Fibroblast of mammary gland (primary cell): ENCODE measurements around the gene SERGEF.

Experiments used
- DNase-seq: peaks from one replicate; pipeline ENCODE4 v3.0.0-alpha.2; 2010; ENCODE audit warnings: low read depth
- H3K4me3 ChIP-seq: 2 replicates; pipeline ENCODE4 v1.5.1; 2011; ENCODE audit warnings: low read depth, mild to moderate bottlenecking, low read length, moderate library complexity; ENCODE audit not compliant: control insufficient read depth
- TF ChIP-seq, protein P1 (sequence below): conservative IDR thresholded peaks from 2 replicates; pipeline ENCODE4 v1.5.1; 2011; ENCODE audit warnings: low read depth, low read length, inconsistent platforms; ENCODE audit not compliant: control insufficient read depth, insufficient read depth

SERGEF gene

GRCh38 chr11:17767914-17768313 lies 244.9 kb downstream of the SERGEF start:
- H3K4me3 ChIP-seq, result no peak overlapping the region
- no peak for DNase-seq
- TF ChIP-seq, protein P1, sequence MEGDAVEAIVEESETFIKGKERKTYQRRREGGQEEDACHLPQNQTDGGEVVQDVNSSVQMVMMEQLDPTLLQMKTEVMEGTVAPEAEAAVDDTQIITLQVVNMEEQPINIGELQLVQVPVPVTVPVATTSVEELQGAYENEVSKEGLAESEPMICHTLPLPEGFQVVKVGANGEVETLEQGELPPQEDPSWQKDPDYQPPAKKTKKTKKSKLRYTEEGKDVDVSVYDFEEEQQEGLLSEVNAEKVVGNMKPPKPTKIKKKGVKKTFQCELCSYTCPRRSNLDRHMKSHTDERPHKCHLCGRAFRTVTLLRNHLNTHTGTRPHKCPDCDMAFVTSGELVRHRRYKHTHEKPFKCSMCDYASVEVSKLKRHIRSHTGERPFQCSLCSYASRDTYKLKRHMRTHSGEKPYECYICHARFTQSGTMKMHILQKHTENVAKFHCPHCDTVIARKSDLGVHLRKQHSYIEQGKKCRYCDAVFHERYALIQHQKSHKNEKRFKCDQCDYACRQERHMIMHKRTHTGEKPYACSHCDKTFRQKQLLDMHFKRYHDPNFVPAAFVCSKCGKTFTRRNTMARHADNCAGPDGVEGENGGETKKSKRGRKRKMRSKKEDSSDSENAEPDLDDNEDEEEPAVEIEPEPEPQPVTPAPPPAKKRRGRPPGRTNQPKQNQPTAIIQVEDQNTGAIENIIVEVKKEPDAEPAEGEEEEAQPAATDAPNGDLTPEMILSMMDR, result no peak

DNA sequence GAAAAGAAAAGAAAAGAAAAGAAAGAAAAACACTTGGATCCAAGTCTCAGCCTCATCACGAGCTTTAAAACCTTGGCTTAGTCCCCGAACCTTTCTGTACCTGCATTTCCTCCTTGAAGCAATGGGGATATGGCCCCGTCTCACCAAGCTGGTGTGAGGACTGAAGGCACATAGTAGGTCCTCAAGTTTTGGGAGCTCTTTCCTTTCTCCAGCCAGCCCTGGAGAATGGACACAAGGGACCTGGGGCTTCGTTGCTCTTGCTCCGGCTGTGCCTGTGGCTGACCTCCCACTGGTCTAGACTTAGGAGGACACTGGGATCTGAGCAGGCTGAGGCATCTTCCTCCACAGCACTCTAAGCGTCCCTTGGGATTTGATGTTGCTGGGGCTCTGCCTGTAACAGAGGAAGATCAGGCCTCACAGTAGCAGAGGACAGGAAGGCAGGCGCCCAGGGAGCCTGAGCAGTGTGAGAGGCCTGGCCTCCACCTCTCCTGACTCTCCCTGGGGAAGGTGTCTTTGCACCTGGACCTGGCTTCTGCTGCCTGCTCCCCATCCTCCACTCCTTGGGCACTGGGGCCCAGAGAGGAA lies 245.5 kb downstream of the SERGEF start:
- DNase-seq, result peak; percentile 26
- TF ChIP-seq, protein P1, result no peak
- no peak overlapping the region for H3K4me3 ChIP-seq

DNA sequence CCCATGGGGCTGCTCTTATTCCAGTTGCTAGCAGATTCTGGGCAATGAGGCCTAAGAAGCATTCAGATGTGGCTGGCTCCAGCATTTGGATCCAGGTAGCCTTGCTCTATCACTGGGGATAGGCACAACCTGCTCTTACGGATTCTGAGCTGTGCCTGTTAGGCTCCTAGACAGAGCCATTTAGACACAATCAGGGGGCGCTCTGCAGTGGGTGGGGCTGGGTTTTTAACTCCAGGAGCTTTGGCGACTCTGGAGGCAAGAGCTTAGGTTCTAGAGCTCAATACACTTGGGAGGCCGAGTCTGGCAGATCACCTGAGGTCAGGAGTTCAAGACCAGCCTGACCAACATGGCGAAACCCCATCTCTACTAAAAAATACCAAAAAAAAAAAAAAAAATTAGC lies 246.3 kb downstream of the SERGEF start:
- DNase-seq, result no peak
- TF ChIP-seq, protein P1, result no peak
- H3K4me3 ChIP-seq, result no peak overlapping the region

GRCh38 chr11:17766073-17766359 lies 246.8 kb downstream of the SERGEF start:
- no peak overlapping the region for H3K4me3 ChIP-seq
- no peak for DNase-seq
- TF ChIP-seq, protein P1, result no peak

DNA sequence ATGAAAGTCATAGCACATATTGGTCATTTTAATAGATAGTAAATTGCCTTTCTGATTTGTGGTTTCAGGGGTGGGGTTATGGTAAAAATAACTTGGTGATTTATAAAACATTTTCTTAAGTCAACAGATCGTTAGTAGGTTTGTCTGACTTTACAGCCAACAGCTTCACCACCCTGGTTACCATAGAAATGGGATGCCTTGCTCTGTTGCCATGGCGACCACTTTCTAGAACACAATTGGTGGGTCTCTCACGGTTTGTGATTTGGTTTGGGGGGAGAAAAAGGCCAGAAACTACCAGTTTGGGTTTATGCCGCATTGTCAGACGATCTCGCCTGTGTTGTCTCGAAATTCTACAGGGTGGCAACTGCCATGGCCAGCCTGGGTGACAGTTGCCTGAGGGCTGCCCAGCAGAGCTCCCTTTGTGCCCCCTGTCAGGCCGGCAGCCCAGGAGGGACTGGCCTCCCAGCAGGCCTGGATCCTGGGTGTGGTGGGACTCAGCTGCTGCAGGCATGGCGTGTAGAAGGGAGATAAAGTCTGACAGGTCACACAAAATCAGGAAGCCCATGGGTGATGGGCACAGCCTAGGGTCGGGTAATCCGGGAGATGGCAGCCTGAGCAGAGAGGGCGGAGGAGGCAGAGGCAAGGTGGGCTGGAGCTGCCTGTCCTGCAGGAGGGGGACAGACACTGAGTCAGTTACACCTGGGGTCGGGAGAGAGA lies 247.3 kb downstream of the SERGEF start:
- TF ChIP-seq, protein P1, result no peak
- no peak for DNase-seq
- no peak overlapping the region for H3K4me3 ChIP-seq

DNA sequence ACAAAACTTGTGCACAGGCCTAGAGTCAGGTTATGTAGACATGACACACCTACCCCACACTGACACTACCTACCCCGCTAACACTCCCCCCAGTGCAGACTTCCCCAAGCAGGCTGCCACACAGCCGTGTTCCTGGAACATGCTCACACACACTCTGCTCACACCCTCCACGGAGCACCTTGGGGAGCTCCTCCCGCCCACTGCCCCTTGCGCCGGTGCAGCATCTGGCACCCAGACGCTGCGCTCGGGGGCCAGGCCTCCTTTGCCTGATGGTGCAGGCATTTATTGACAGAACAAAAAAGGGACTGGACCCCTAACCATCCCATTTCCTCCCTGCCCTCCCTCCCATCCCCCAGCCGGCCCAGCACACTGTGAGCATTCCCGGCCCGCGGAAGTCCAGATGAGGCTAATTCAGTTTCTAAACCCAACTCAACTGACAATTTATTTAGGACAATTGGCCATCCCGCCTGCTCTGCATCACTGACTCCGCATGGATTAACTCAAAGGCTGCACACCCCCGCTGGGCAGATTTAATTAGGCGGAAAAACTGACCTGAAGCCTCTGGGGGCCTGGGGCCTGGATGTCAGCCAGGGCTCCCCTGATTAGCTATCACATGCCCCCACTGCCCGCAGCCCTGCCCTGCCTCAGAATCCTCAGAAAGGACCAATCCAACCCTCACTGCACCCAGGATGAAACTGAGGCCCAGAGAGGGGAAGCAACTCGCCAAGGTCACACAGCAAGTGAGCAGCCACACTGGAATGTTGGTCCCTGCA lies 248.2 kb downstream of the SERGEF start:
- DNase-seq, result no peak
- TF ChIP-seq, protein P1, result no peak
- H3K4me3 ChIP-seq, result no peak overlapping the region
